ENCODE data around the gene RHBDD2. TPM values are rescaled to one million over a fixed set of nuclear protein-coding genes. Genes with fewer than 3 reads are reported as not detected.

RHBDD2 gene
- total and polyA plus RNA-seq, 9 of the 15 experiments (the other 6 are each of a cell fraction or from before 2014, with no cell fraction given), result 3.3 to 36.7 (median 17.9) TPM

DNA sequence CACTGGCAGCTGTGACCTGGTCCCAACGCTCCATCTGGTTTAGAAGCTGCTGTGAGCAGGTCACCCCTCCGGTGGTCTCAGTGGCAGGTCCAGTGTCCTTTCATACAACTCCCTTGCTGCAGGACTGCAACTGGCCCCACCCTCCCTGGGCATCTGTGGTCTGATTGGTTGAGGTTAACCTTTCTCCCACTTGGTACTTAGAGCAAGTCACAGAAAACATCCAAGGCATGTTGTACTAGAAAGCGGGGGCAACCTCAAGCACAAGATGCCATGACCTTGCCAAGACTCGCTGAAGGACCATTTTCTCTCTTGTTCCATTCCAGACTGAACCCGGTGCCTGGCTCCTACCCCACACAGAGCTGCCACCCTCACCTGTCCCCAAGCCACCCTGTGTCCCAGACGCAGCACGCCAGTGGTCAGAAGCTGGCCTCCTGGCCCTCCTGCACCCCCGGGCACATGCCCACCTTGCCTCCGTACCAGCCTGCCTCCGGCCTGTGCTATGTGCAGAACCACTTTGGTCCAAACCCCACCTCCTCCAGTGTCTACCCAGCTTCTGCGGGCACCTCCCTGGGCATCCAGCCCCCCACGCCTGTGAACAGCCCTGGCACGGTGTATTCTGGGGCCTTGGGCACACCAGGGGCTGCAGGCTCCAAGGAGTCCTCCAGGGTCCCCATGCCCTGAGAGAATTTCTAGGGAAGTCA lies 9.0 kb downstream of the RHBDD2 start:
- Histone ChIP-seq H3K27me3 (ENCODE audit: control insufficient read depth in 2 of 2, insufficient read depth in 2 of 2, low read length in 2 of 2) (no peaks in the 10 kb centered on the region), H3K4me3 (no peak overlapping the region), H3K4me2 (ENCODE audit: insufficient read depth, low read length) (no peak overlapping the region), H3K27ac (ENCODE audit: extremely low read depth, low read depth, low read length) (no peak overlapping the region), H3K9me3 (replicated peaks; ENCODE audit: control insufficient read depth, insufficient read depth, low read depth, low read length) (no peaks in the 10 kb centered on the region), H2AFZ (ENCODE audit: low read depth, low read length) (no peak overlapping the region), H3K36me3 (ENCODE audit: control insufficient read depth, insufficient read depth, low read length) (peaks cover 49% of the 10 kb centered on the region; the same call in 2 of the 3 replicates), H3K4me1 (replicated peaks in 1 of 2; ENCODE audit: control insufficient read depth in 2 of 2, insufficient read depth in 2 of 2, low read length in 2 of 2) (peaks cover 4 to 29% of the 10 kb centered on the region in 2 experiments; a peak in 4 of 5 replicates), H3K9me1 (ENCODE audit: control insufficient read depth, insufficient read depth, low read length) (no peaks in the 10 kb centered on the region), H3K79me2 (ENCODE audit: control insufficient read depth, insufficient read depth, low read length) (no peaks in the 10 kb centered on the region), H4K20me1 (replicated peaks; ENCODE audit: control insufficient read depth, insufficient read depth, low read length) (no peaks in the 10 kb centered on the region; the same call in 1 of the 2 replicates), H3K9ac (ENCODE audit: insufficient read depth in 1 of 2, low read depth in 2 of 2, low read length in 2 of 2) (peak overlapping the region in 1 of 2 experiments; percentile 19; a peak in 1 of 4 replicates)
- POLR2A ChIA-PET, result interaction anchor here (0.5 to 4.1 kb wide), 2 partner anchors 9 to 14 kb away, joined by 3 to 20 read pairs; no protein-coding TSS in a partner anchor
- in situ Hi-C loops (cut with MboI) (no loop called here), intact Hi-C loops (cut with micrococcal nuclease) (no loop called here)
- CTCF ChIA-PET (ENCODE audit: low intra/inter-chr PET ratio), result no interaction called here
- TF ChIP-seq RBFOX2 (IDR thresholded peaks at IDR 0.05; ENCODE audit: low read depth, low read length) (peak; percentile 57), YY1 (IDR thresholded peaks at IDR 0.05; ENCODE audit: borderline replicate concordance in 1 of 3, control insufficient read depth in 1 of 3, extremely low read depth in 1 of 3, insufficient read depth in 3 of 3, insufficient read length in 1 of 3, insufficient replicate concordance in 2 of 3, low read depth in 1 of 3, low read length in 2 of 3) (no peak)
- WGBS (ENCODE audit: insufficient coverage, low coverage, missing lambda C conversion rate), result 89% methylated on average over 13 of the region's 13 CpGs
- no peak for FAIRE-seq
- ATAC-seq, result no peak
- DNase-seq (ENCODE audit: extremely low read depth in 1 of 4, low spot score in 3 of 4), result no peak
- BruUV-seq (replicated peaks), result no TSS peak

Measured in K562 (cell line).